HG03575 (cell line): ENCODE measurements around the gene JKAMP.

ENCODE experiments used
- ATAC-seq: cut with Tn5 transposase; IDR thresholded peaks from one replicate; pipeline ENCODE4 v1.9.1; 2021; ENCODE audit not compliant: unreplicated experiment, insufficient number of reproducible peaks, low FRiP score; ENCODE audit errors: extremely low read depth

Gene JKAMP

DNA sequence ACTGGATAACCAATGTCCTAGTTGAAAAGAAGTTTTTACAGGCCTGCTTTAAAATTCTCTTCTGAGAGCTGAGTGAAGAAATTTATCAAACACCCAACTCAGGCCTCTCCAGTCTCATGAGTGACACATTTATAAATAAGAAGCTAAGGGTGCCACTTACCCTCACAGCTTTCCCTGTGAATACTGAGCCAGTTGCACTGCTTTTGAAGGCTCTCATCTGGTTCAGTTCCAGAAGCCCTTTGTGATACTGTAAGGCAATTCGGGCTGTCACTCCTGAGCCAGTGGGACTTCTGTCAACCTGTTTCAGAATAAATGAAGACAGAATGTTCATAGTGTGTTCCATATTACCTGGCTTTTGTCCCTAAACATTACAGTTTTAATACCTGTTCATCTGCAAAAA is 8.6 kb upstream of the JKAMP start:
- no peak for ATAC-seq

DNA sequence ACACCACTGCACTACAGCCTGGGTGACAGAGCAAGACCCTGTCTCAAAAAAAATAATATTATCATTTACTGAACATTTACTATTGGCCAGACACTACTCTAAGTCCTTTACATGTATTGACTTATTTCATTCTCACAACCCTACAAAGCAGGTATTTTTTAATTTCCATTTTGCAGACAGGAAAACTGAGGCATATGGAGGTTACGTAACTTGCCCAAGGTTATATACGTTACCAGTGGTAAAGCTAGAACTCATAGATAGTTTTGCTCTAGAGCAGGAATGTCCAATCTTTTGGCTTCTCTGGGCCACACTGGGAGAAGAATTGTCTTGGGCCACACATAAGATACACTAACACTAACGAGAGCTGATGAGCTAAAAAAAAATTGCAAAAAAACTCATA is 5.8 kb upstream of the JKAMP start:
- no peak for ATAC-seq

DNA sequence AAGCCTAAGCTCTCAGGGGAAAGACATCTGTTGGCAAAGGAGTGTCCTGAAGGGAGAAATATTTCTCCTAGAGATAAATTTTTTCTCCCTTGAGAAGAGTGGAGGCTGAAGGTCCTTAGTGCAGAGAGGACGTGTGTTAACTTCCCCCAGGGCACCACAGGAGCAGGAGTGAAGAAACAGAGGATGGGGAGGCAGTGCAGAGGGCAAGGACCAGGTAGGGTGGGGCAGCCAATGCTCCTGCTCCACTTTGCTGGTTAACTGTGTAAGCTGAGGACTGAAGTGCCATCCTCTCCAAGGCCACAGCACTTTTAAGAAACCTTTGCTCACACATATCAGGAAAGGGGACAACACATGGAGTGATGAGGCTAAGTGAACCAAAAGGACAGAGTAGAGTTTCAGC is 4.2 kb upstream of the JKAMP start:
- ATAC-seq, result no peak

DNA sequence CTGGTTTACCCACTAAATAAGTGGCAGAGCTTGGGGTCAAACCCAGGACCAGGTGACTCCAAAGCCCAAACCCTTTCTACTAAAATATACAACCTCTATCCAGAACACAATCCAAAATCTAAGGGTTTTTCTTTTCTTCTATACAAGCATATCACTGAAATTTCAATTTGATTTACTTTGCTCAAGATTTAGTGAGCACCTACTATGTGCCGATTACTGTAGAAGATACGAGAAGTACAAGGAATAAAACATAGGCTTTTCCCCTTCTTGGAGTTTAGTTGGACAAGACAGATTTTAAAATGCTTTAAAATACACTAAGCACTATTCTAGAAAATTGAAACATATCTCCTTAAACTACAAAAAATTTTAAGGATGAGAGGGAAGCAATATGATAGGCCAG is 2.9 kb upstream of the JKAMP start:
- no peak for ATAC-seq

DNA sequence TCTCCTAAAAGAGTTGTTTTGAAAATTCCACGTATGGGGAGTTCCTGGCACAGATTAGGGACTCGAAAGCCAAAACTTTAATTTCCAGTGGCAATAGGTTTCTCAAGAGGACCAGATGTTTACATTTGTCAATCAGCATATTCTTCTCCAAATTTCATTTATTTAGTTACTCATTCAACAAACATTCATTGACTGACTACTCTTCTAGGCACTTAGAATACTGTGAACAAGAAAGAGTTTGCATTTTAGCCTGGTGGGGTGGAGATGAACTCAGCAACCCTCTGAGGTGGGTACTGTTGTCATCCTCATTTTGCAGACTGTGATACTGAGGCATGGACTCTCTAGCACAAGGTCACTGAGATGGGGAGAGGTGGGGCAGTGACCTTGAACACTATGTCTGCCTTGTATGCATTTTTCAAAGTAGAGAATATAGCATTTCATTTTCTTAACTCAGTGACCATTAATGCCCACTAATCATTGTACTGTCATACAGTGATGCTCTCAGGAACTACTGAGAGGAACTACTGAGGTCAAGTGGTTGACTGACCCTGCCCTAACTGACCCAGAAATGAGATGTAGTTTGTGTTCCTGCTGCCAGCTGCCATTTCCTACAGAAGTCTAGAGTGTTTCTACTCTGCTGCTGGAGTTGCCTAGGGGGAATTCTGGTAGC is 2.3 kb upstream of the JKAMP start:
- ATAC-seq, result no peak

DNA sequence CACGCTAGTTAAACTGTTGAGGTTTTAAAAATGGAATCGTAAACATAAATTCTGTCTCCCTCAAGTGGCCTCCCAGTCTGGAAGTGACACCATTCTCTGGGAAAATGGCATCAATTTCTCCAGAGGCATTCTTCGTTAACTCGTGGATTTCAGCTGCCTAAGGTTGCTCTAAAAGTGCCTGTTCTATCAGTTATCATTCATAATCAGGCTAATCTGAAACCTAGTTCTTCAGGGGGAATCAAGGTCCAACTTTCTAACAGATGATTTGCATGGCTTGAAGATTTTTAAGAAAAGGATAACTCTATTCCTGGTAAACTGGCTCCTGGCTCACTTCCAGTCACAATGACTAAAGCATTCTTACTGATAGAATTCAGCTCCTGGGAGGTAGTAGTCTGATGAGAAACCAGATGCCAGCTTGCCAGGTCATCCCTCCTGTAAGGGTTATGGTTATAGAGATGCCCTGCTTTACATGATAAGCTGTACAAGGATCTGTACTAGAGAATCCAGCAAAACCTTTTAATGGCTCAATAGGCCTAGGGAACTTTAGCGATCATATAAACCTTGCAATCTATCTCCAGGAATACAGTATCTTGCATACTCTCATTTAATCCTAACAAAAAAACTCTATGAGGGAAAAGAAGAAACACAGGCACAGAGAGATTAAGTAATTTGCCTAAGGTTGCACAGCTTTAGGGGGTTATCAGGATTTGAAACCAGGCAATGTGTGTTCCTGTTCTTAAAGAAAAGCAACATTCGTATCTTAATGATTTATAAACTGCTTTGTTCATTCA is 1.6 kb upstream of the JKAMP start:
- no peak for ATAC-seq

DNA sequence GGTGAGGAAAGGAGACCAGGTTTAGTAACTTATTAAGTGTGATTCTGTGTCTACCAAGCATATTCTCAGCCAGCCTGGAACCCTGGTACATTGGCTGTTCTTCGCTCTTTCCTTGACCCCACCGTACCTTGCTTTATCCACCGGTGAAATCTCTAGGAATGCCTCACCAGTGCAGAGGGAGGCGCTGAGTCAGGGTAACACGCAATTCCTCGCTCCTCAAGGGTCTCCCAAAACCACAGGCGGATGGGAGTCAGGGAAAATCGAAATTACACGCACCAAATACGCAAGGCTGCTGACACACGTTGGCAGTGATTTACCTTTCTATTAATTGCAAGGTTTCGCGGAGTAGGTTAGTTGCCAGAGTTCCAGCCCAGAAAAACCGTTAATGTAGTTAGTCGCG is 954 bp upstream of the JKAMP start:
- no peak for ATAC-seq

DNA sequence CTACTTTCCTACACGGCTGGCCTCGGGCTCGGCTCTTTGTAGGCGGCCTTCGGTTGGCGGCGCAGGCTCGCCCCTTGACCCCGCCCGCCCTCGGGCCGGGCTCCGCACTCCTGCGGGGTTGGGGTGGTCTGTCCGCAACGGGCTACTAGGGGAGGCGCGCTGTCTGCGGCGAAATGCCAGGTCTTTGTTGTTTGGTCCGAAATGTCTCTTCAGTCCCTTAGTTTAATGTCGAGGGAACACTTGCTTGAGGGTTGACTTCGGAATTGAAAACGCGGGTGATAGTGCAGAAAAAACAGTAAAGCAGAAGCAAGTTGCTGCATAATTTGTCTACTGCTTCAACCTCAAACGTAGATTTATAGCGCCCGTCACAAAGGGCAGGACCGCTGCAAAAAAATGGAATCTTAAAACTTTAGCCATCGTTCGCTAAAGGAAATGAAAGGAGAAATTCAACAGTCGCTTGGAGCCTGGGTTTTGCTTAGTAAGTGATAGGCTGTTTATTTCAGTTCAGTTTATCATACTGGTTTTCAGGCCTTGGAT is 390 bp downstream of the JKAMP start:
- peak; percentile 14 for ATAC-seq

DNA sequence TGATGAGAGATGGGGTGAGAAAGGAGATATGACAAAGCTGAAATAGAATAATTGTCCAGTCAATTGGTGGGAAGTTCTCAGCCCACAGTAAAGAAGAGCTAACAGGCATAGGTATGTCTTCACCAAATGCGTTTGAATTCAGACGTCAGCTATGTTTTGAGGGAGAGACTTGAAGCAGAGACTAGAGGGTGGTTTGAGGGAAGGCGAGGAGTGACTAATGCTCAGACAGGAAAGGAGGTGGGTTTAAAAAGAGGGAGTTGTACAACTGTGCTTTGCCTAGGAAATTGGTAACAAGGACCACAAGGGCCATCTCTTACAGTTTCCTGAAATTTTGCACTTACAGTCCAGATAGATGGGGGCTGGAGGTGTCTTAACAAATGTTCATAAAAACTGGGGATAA is 6.4 kb downstream of the JKAMP start:
- ATAC-seq, result no peak

DNA sequence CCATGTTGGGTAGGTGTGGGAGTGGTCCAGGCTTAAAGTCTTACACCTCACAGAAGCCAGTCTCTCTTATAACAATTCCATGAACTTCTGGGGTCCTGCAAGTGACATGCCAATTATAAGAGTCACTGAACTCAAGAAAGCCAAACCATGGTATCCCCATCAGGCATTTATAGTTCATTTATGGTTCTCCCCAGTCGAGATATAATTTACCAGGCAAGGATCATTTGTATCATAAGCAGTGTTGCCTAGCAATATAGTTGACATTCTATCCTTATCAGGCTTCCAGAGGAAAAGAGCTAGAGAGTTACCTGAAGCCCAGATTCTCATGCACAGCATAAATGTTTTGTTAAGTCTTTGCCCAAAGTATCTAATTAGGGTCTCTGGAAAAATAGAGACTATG is 8.1 kb downstream of the JKAMP start:
- ATAC-seq, result no peak

DNA sequence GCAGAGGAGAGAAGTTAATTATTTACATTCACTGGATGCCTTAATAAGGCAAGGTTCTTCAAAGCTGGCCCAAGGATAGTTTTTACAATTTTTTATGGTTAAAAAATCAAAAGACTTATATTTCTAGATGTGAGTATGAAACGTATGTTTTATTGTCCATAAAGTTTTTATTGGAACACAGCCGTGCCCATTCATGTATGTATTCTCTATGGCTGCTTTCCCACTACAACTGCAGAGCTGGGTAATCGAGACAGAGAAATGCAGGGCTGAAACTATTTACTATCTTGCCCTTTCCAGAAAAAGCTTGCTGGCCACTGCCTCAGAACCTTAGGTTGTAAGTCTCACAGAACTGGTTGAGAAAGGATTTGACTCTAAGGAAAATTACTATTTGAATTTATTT is 16.4 kb downstream of the JKAMP start:
- ATAC-seq, result no peak

DNA sequence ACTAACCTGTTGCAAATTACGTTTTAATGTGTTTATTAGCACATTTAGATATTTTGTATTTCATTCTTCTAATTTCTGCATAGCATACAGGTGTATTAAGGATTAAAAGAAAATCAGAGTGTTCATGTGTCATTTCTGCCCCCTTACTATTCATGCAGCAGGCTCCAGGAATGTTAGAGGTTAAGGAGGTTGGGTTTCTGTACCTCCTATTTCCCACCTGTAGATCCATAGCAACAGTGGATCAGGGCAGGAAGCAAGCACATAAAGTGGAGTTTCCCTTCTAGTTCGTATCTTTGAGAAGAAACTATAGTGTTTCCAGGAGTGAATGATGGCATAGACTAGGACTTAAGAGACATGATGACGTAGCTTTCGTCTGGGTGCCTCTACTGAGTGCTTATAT is 18.9 kb downstream of the JKAMP start:
- no peak for ATAC-seq

DNA sequence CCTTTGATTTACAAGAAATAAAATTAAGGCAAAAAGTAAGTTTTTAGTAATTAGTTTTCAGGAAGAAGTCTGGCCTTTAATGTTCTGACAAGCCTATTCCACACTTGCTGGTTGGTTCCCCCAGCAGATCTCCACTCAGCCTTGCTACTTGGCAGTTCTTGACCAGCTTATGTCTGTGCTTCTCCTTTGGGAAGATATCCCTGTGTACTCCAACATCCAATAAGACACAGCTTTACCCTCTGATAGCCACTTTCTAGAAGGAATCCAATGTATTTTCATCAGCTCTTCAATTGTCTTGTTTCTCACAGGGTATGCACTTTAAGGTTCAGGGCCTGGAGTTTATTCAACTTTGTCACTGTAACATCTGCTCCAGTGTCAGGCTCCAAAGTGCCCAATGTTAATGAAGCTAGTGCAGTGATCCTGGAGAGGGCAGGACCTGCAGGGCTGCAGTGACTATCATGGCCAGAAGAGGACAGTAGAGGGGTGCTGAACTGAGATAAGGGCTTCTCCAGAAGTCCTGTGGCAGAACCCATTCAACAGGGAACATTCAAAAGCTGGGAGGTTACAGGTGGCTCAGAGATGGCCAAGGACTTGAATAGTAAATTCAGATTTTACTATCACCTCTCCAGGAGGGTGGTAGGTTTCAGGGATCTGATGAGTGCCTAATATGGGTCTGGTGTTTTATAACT is 22.9 kb downstream of the JKAMP start:
- peak; percentile 49 for ATAC-seq

DNA sequence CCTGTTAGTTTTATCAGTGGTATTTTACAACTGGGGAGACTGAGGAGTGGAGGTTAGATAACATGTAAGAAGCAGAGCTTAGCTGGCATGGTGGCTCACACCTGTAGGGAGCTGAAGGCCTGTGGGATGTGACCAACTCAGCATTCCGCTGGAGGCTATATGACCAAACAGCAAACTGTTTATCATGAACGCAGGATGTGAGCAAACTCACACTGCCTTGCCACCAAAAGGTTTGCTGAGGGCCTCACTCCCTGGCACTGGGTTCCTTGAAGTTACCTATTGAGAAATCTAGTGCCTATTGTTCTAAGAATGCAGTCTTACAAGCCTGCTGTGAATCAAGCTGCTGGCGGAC is 23.4 kb downstream of the JKAMP start:
- ATAC-seq, result no peak

DNA sequence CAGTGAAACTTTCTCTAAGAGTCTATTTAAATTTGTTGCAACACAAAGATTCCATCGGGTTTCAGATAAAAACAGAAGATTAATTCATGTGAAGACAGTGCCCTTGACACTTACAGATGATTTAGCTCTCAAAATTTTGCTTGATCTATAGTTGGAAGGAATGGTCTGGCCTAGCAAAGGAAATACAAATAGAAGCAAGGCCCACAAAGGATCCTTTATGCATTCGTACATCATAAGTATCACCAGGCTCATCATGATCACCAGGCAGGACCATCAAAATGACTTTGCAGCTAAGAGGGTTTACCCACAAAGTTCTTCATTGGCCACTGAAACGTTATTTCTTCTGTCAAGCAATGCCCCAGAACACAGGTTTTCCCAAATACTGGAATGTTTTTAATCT is 24.8 kb downstream of the JKAMP start:
- ATAC-seq, result no peak

DNA sequence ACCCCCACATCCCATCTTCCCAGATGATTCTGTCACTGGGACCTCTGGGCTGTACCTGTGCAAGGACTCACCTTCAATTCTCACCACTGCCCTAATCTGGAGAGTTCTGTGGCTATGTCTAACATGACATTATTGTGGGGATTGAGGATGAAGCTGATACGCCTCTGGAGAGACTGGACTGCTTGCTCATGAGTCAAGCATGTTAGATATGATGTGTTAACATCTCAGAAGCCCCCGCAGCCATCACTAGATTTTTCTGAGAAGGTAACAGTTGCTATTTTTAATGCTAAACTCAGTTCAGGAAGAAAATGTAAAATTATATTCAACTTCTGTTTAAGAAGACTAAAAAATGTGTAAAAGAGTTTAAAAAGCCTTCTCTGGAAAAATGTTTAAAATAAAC is 25.7 kb downstream of the JKAMP start:
- no peak for ATAC-seq

DNA sequence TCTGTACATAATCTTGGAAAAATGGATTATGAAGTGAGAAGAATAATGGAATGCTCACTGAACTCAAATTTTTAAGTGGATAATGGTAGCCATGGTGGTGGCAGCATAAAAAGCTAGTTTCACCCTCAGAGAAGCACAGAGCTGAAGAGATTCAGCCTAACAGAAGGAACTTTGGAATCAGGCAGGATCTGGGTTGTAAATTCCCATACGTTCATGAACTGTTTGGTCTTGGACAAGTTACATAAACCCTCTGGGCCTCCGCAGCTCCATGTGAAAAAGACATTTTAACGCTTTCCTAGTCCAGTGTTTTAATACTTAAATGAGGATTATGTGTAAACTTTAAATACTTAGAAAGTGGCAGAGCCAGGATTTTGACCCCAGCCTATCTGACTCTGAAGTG is 26.6 kb downstream of the JKAMP start:
- ATAC-seq, result no peak

DNA sequence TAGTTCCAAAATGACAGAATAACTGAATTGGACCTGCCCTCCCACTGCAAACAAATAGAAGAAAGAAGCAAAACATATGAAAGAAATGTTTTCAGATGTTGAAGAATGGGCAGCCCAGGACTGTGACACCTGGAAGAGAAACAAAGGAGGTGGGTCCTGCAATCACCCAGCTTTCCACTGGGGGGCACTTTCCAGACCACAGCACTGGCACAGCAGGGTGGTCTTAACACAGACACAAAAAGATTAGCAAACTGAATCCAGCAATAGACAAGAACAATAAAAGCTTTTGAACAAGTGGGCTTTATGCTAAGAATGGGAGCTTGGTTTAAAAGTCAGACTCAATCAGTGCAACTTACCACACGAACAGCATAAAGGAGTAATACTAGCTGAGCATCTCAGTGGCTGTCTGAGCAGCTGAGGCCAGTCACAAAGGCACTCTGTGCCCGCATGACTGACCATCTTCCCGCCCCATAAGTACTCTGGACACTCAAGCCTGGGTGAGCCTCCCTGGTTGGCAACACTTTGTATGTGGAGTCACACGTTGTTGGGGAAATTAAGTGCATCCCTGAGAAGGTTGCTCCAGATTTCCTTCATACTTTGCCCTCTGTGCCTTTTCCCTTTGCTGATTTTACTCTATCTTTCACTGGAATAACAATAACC is 27.7 kb downstream of the JKAMP start:
- no peak for ATAC-seq

DNA sequence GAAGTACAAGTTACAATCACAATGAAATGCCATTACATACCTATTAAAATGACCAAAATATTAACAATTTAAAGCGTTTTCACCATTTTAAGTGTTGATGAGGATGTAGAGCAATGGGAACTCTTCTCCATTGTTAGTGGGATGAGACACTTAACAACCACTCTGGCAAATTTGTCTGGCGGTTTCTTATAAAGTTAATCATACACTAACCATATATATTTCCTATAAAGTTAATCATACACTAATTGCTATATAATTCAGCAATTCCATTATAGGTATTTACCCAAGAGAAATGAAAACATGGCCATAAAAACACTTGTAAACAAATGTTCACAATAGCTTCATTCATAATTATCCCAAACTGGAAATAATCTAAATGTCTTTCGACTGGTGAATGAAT is 35.9 kb downstream of the JKAMP start:
- no peak for ATAC-seq

DNA sequence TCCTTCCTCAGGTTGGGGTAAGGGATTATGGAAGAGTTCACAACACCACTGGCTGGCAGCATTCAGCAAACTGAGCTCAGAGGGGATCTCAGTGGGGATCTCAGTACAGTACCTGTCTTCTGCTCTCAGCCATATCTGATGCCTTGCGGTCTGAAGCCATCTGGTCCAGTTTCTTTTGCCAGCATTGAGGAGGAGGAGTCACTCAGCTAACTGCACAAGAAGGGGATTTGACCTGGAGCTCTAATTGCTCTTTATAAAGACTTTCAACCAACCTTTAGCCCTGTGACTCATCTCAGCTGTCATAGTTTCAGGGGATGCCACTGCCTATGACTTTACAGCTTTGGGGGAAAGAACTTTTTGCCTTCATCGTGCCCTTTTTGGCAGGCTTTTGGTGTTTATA is 44.9 kb downstream of the JKAMP start:
- no peak for ATAC-seq
